Epithelial cell of proximal tubule (primary cell): ENCODE measurements around the gene C22orf39. TPM values are rescaled to one million over a fixed set of nuclear protein-coding genes. Genes with fewer than 3 reads are reported as not detected.

Source experiments
- DNase-seq: peaks from one replicate; pipeline ENCODE4 v3.0.0-alpha.2; 2011; ENCODE audit warnings: low read depth
- H3K4me3 ChIP-seq: 2 replicates; pipeline ENCODE4 v1.5.1; 2011; ENCODE audit warnings: low read depth, mild to moderate bottlenecking, low read length
- CTCF ChIP-seq: conservative IDR thresholded peaks from 2 replicates; pipeline ENCODE4 v1.5.1; 2012; ENCODE audit warnings: low read depth, mild to moderate bottlenecking, low read length
- total RNA-seq: library from RNA; depleted of rRNA; stranded (reverse); fragments of >200 nt; gene quantifications from 2 replicates; pipeline ENCODE4 v1.2.3, GENCODE V29; 2015

The C22orf39 gene
- total RNA-seq, 1 donor from 2014 or later, result 40.3 TPM

DNA sequence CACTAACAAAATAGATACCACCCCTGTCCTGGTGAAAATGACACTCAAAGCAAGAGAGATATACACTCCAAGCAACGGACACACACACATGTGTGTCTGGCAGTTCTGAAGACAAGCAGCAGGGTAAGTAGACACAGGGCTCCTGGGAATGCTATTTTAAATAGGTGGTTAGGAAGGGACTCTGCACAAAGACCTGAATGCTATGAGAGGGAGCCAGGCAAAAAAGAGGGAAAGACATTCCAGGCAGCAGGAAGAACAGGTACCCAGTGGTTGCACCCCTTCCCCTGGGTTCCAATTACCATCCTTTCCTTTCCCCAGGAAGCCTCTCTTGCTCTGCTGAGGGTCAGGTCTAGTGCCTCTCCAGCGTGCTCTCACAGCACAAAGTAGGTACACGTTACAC, 28.5 kb upstream of the C22orf39 start:
- no peak for TF ChIP-seq CTCF
- no peak for DNase-seq
- H3K4me3 ChIP-seq, result no peak overlapping the region

DNA sequence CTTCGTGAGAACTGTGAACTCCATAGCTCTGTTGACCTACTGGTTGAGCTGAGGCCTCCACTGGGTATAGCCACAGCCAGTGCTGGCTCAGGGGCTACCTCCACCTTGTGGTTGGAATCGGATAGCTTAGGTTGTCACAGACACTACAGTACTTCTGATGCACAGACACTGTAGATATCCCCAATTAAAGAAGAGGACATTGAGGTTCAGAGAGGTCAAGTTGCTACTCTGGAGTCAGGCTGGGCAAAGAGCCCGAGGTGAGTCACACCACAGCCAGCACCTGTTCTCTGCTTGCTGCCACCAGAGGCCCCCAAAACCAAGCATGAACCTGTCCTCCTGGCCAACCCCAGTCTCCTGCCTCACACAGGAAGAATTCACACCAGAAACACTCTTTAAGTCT, 26.1 kb upstream of the C22orf39 start:
- DNase-seq, result no peak
- no peak overlapping the region for H3K4me3 ChIP-seq
- peak; percentile 17 for TF ChIP-seq CTCF

DNA sequence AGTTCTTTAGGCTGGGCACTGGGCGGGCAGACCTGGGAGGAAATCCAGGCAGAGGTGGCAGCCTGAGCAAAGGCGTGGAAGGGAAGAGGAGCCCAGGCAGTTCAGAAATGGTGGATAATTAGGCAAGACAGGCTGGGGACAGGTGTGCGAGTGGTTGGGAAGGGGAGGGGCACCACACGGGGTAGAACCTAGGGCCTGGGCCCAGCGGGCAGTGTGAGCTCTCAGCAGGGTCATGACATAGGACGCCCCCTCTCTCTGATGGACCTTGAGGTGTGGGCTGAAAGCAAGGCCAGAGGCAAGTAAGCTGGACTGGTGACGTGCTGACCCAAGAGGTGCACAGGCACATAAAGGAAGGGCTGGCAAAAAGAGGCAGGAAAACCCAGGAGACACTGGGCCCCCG, 24.7 kb upstream of the C22orf39 start:
- DNase-seq, result no peak
- TF ChIP-seq CTCF, result no peak
- no peak overlapping the region for H3K4me3 ChIP-seq

GRCh38 chr22:19471572-19471971, 24.1 kb upstream of the C22orf39 start:
- no peak for DNase-seq
- no peak for TF ChIP-seq CTCF
- no peak overlapping the region for H3K4me3 ChIP-seq

GRCh38 chr22:19470010-19470409, 22.5 kb upstream of the C22orf39 start:
- no peak overlapping the region for H3K4me3 ChIP-seq
- no peak for TF ChIP-seq CTCF
- DNase-seq, result no peak

DNA sequence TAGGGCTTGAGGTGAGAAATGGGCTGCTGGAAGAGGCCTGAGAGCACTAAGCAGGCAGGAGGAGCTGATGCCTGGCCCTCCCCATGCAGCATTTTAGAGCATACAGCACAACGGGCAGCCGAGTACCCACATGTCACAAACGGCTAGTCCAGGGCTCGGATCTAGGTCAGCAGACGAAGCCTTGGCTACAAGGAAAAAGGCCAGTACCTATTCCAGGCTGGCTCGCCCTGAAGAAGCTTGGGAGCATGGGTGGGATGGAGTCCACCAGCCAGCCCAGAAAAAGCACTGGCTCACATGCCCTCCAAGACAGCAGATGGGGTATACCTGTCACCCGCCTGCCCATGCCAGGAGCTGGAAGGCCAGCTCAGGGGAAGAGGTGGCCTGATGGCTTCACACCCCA, 21.9 kb upstream of the C22orf39 start:
- no peak for DNase-seq
- TF ChIP-seq CTCF, result no peak
- no peak overlapping the region for H3K4me3 ChIP-seq

- DNase-seq, result no peak
- TF ChIP-seq CTCF, result no peak
- no peak overlapping the region for H3K4me3 ChIP-seq
Observed at GRCh38 chr22:19467912-19468311, 20.4 kb upstream of the C22orf39 start.
